ENCODE results near the gene PCDHA4. TPM values are rescaled to one million over a fixed set of nuclear protein-coding genes. Genes with fewer than 3 reads are reported as not detected.

PCDHA4 gene
- total and polyA plus RNA-seq, 2 donors (not counting 1 experiment from before 2014, with no cell fraction given): not detected

DNA sequence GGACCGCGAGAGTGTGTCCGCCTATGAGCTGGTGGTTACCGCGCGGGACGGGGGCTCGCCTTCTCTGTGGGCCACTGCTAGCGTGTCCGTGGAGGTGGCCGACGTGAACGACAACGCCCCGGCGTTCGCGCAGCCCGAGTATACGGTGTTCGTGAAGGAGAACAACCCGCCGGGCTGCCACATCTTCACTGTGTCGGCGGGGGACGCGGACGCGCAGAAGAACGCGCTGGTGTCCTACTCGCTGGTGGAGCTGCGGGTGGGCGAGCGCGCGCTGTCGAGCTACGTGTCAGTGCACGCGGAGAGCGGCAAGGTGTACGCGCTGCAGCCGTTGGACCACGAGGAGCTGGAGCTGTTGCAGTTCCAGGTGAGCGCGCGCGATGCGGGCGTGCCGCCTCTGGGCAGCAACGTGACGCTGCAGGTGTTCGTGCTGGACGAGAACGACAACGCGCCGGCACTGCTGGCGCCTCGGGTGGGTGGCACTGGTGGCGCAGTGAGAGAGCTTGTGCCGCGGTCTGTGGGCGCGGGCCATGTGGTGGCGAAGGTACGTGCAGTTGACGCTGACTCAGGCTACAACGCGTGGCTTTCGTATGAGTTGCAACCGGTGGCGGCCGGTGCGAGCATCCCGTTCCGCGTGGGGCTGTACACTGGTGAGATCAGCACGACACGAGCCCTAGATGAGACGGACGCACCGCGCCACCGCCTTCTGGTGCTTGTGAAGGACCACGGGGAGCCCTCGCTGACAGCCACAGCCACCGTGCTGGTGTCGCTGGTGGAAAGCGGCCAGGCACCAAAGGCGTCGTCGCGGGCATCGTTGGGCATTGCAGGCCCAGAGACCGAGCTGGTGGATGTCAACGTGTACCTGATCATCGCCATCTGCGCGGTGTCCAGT is 29.0 kb downstream of the PCDHA4 start:
- Histone ChIP-seq H2AFZ (ENCODE audit: insufficient read depth, low read depth, low read length, poor library complexity, severe bottlenecking) (no peak overlapping the region), H3K9ac (ENCODE audit: low read length) (no peak overlapping the region), H3K4me1 (ENCODE audit: control insufficient read depth in 2 of 2, insufficient read depth in 2 of 2, low read length in 2 of 2) (no peaks in the 10 kb centered on the region), H3K9me3 (ENCODE audit: control extremely low read depth in 1 of 3, control insufficient read depth in 2 of 3, insufficient read depth in 1 of 3, low read length in 2 of 3) (peaks cover 0 to 21% (median 11%) of the 10 kb centered on the region in 3 donors), H4K20me1 (ENCODE audit: control insufficient read depth, insufficient read depth, low read length, poor library complexity, severe bottlenecking) (no peaks in the 10 kb centered on the region), H3K4me2 (replicated peaks; ENCODE audit: low read depth, low read length, poor library complexity, severe bottlenecking) (no peak overlapping the region), H3K4me3 (ENCODE audit: control extremely low read depth in 1 of 5, extremely low read depth in 1 of 5, insufficient read depth in 1 of 5, low read depth in 2 of 5, low read length in 4 of 5) (no peak overlapping the region), H3K79me2 (ENCODE audit: control insufficient read depth, insufficient read depth, low read length) (no peaks in the 10 kb centered on the region), H3K36me3 (replicated peaks in 1 of 2; ENCODE audit: control extremely low read depth in 1 of 2, control insufficient read depth in 1 of 2, extremely low read depth in 1 of 2, insufficient read depth in 2 of 2, low read length in 1 of 2) (no peaks in the 10 kb centered on the region), H3K27me3 (replicated peaks in 1 of 4; ENCODE audit: control extremely low read depth in 1 of 4, control insufficient read depth in 3 of 4, insufficient read depth in 4 of 4, low read length in 3 of 4) (peaks cover 0 to 10% (median 5%) of the 10 kb centered on the region in 4 experiments), H3K27ac (ENCODE audit: low read length in 2 of 2) (no peak overlapping the region)
- H3K27me3 Mint-ChIP-seq: peaks cover 26% of the 10 kb centered on the region
- ATAC-seq (ENCODE audit: low read depth) (no peak), DNase-seq (no peak)
- POLR2A ChIA-PET: no interaction called here
- no peaks in the 10 kb centered on the region for H3K4me1 Mint-ChIP-seq
- WGBS (ENCODE audit: insufficient coverage): 60% methylated on average over 103 of the region's 103 CpGs
- H3K27ac Mint-ChIP-seq: no peak overlapping the region
- peaks cover 3% of the 10 kb centered on the region for H3K9me3 Mint-ChIP-seq (ENCODE audit: insufficient read depth)
- CTCF ChIA-PET: no interaction called here
- H3K4me3 Mint-ChIP-seq: no peak overlapping the region
- intact Hi-C loops (cut with micrococcal nuclease): no loop called here
- TF ChIP-seq EZH2 (IDR thresholded peaks at IDR 0.05; ENCODE audit: borderline replicate concordance, insufficient read depth, low read depth, low read length, poor library complexity, severe bottlenecking) (no peak), CTCF (IDR thresholded peaks at IDR 0.05) (no peak)

All from B cell (primary cell).